Naive B cell (primary cell): Measurements from ENCODE around the gene SNAPC3. TPM values are rescaled to one million over a fixed set of nuclear protein-coding genes. Genes with fewer than 3 reads are reported as not detected.
"Not testable (repeated sequence)": the region's sequence is repeated elsewhere in the genome, so short reads cannot be mapped to it uniquely, and the experiment has no call there.

Source experiments
- ATAC-seq, 2 donors: fragments of 150-1000 bp; cut with Tn5 transposase; 2 replicates each; pipeline ENCODE4 v1.10.0; 2021; ENCODE audit warnings: low read depth in 2 of 2, mild to moderate bottlenecking in 2 of 2, moderate library complexity in 2 of 2
- DNase-seq: peaks from one replicate; pipeline ENCODE4 v3.0.0; 2022
- H3K27ac Mint-ChIP-seq, 6 donors: one replicate each; pipeline ENCODE4 v1.8.0; 2020 to 2022; ENCODE audit warnings: mild to moderate bottlenecking in 6 of 6, mixed read lengths in 6 of 6, moderate library complexity in 5 of 6, inconsistent platforms in 2 of 6
- H3K27me3 Mint-ChIP-seq, 3 donors: one replicate each; pipeline ENCODE4 v1.8.0; 2021 to 2022; ENCODE audit warnings: mixed read lengths in 3 of 3, mild to moderate bottlenecking in 1 of 3
- H3K36me3 Mint-ChIP-seq, 2 donors: one replicate each; pipeline ENCODE4 v1.8.0; 2020 to 2022; ENCODE audit warnings: mixed read lengths in 2 of 2, inconsistent platforms in 1 of 2, mild to moderate bottlenecking in 1 of 2
- H3K4me1 Mint-ChIP-seq, 3 donors: one replicate each; pipeline ENCODE4 v1.8.0; 2020 to 2022; ENCODE audit warnings: mixed read lengths in 3 of 3, inconsistent platforms in 1 of 3, mild to moderate bottlenecking in 1 of 3, moderate library complexity in 1 of 3
- H3K4me3 Mint-ChIP-seq, 8 donors: one replicate each; pipeline ENCODE4 v1.8.0; 2020 to 2022; ENCODE audit warnings: mild to moderate bottlenecking in 8 of 8, mixed read lengths in 8 of 8, moderate library complexity in 8 of 8, inconsistent platforms in 2 of 8
- H3K9me3 Mint-ChIP-seq, 7 donors: one replicate each; pipeline ENCODE4 v1.8.0; 2020 to 2022; ENCODE audit warnings: mixed read lengths in 7 of 7, mild to moderate bottlenecking in 5 of 7, inconsistent platforms in 2 of 7, moderate library complexity in 1 of 7
- polyA plus RNA-seq, 6 donors: library from polyadenylated mRNA; unstranded; fragments of 300-500 nt; fragmentation: Illumina TruSeq; gene quantifications; one replicate each; pipeline ENCODE4 v1.2.3, GENCODE V29; 2021; ENCODE audit warnings: low read depth in 6 of 6

The SNAPC3 gene
- polyA plus RNA-seq, 6 donors from 2014 or later: 16.0 to 25.3 (median 22.0) TPM

DNA sequence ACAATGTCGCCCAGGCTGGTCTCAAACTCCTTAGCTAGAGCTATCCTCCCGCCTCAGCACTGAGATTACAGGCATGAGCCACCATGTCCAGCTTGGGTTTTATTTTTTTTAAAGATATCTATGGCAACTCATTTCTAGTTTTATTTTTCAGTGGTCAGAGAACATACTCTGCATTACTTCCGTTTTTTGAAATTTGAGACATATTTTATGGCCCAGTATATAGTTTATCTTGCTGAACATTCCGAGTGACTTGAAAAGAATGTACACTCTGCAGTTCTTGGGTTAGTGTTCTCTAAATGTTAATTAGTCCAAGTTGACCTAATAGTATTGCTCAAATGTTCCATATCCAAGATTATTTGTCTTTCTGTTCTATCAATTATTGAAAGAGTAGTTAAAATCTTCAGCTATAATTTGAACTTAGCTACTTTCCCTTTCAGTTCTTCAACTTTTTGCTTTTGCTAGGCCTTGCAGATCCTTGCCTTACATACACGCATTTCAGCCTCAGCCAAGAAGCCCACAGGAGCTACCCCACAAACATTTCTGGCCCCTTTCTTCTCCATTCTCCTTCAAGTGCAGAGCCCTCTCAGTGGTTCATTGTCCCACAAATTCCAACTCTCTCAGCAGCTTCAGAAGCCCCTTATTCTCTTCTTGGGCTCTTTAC, 22.3 kb upstream of the SNAPC3 start:
- Mint-ChIP-seq H3K27ac (peak overlapping the region in 1 of 6 donors; percentile 25), H3K4me3 (no peak overlapping the region), H3K9me3 (peaks cover under 1 to 11% (median 8%) of the 10 kb centered on the region in 7 donors), H3K36me3 (no peaks in the 10 kb centered on the region), H3K27me3 (peaks cover 0 to 4% (median 0%) of the 10 kb centered on the region in 3 donors), H3K4me1 (no peaks in the 10 kb centered on the region)
- ATAC-seq (no peak), DNase-seq (no peak)

DNA sequence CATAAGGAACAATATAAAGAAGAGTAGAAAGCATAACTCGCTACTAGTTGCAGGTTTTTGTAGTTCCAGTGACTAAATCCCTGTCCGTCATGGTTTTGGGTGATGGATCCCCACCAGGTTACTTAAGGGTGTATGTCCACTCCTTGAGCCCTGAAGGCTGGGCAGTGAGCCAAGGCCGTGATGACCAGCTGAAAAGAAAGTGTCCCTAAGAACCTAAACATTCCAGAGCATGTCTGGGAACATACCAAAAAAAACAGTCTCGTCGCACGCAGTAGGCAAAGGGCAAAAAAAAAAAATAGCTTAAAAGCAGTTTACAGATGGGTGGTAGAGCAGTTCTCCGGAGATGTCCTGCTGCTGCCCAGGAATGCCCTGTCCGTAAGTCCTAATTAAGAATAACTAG, 21.4 kb upstream of the SNAPC3 start:
- DNase-seq (no peak), ATAC-seq (no peak)
- Mint-ChIP-seq H3K36me3 (no peaks in the 10 kb centered on the region), H3K27ac (no peak overlapping the region), H3K27me3 (peaks cover 0 to 4% (median 0%) of the 10 kb centered on the region in 3 donors), H3K9me3 (peaks cover 3 to 14% (median 10%) of the 10 kb centered on the region in 7 donors), H3K4me1 (no peaks in the 10 kb centered on the region), H3K4me3 (no peak overlapping the region)

DNA sequence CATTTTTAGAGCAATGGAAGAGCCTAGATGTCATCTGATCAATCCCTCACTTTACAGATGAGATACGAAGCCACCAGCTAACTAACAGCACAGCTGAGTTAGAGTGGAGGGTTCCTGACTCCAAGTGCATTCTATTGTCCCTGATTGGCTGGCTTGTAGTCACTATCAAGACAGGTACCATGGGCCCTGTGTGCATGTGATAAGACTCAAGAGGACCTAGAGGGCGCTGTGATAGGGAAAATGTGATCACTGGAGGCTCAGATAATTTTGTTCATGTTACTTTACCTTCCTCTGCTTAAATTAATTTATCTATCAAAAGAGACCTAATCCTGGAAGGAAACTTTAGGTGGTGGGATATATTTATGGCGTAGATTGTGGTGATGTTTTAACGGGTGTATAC, 19.5 kb upstream of the SNAPC3 start:
- Mint-ChIP-seq H3K27ac (no peak overlapping the region), H3K9me3 (peaks cover 3 to 14% (median 10%) of the 10 kb centered on the region in 7 donors), H3K36me3 (no peaks in the 10 kb centered on the region), H3K27me3 (peaks cover 0 to 2% (median 0%) of the 10 kb centered on the region in 3 donors), H3K4me1 (no peaks in the 10 kb centered on the region), H3K4me3 (no peak overlapping the region)
- DNase-seq (no peak), ATAC-seq (peak in 1 of 2 donors; percentile 36)

DNA sequence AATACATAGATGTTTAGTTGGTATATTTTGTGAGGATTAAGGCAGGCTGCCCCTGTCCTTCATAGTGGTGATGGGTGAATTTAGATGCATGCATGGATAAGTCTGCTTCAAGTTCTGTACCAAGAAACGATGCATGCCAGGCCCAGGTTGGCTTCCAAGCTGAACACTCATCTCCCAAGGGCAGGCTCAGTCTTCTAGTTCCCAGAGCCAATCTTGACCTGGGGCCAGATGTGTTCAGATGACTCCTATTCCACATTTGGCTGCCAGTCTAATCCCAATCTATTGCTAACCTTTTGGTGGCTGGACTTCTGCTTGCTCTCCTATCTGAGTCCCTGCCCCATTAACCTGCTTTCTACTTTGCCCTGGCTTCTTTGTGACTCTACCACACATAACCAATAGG, 18.5 kb upstream of the SNAPC3 start:
- Mint-ChIP-seq H3K27ac (no peak overlapping the region), H3K4me1 (no peaks in the 10 kb centered on the region), H3K4me3 (no peak overlapping the region), H3K36me3 (no peaks in the 10 kb centered on the region), H3K27me3 (no peaks in the 10 kb centered on the region), H3K9me3 (peaks cover 2 to 14% (median 9%) of the 10 kb centered on the region in 7 donors)
- DNase-seq (no peak), ATAC-seq (no peak)

DNA sequence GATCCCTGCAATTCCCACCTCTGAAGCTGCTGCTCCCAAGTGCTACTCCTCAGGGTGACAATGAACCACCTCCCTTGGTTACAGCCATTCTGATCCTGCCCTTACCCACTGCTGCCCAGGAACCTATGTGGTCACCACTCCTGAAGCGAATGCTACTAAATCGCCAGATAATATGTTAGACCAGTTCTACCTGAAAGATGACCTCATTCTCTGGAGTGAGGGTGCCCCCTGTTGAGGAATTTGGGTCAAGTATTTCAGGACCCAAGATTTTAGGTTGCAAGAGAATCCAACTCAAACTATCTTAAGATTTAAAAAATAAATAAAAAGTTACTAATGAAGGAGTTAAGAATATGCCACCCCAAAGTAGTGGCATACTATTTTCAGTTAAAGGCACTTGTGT, 5.8 kb upstream of the SNAPC3 start:
- Mint-ChIP-seq H3K4me3 (no peak overlapping the region), H3K9me3 (peaks cover 0 to 2% (median 0%) of the 10 kb centered on the region in 7 donors), H3K27ac (no peak overlapping the region), H3K27me3 (peaks cover 5 to 16% (median 8%) of the 10 kb centered on the region in 3 donors), H3K36me3 (no peaks in the 10 kb centered on the region), H3K4me1 (peaks cover 0 to under 1% (median under 1%) of the 10 kb centered on the region in 3 donors)
- DNase-seq (peak; percentile 16), ATAC-seq (peak in 1 of 2 donors; percentile 40)

DNA sequence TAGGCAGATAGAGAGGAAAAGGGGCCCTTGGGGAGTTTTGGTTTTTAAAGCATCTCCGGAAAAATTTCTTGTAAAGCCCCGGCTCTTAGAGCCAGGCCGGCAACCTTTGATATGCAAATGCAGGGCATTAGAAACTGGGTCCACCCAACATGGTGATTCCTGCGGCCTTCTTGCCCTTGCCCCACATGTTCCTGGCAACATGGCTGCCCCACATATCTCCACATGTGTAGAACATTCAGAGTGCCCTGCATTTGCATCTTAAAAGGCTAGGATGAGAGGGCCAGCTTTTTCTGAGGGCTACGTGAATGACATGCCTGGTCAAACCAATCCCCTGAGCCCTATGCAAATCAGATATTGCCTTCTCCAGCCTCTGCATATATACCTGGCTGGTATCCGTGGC, 5.0 kb upstream of the SNAPC3 start:
- peaks cover 0 to 2% (median 0%) of the 10 kb centered on the region in 7 donors for H3K9me3 Mint-ChIP-seq
- no peak for DNase-seq
- peaks cover 4 to 7% (median 6%) of the 10 kb centered on the region in 3 donors for H3K4me1 Mint-ChIP-seq
- H3K27ac Mint-ChIP-seq: no peak overlapping the region
- no peak for ATAC-seq
- H3K27me3 Mint-ChIP-seq: peaks cover under 1 to 9% (median 5%) of the 10 kb centered on the region in 3 donors
- H3K36me3 Mint-ChIP-seq: no peaks in the 10 kb centered on the region
- H3K4me3 Mint-ChIP-seq: no peak overlapping the region

DNA sequence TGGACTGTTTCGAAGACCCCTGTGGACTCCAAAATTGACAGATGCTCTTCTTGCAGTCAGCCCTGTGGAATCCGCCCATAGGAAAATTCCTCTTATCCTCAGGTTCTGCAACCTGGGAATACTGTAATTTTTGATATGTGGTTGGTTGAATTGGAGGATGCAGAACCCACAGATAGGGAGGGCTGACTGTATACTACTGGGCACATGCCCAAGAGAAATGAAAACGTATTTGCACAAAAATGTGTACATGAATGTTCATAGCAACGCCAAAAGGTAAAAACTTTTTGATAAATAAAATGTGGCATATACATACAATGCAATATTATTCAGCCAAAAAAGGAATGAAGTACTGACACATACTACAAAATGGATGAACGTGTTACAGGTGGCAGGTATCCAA, 1.9 kb upstream of the SNAPC3 start:
- ATAC-seq (no peak), DNase-seq (no peak)
- Mint-ChIP-seq H3K4me3 (peak overlapping the region in 3 of 8 donors; percentile 59 to 94 (median 67)), H3K27me3 (peaks cover 0 to 8% (median 5%) of the 10 kb centered on the region in 3 donors), H3K27ac (peak overlapping the region in 1 of 6 donors; percentile 24), H3K9me3 (peaks cover 0 to 2% (median 0%) of the 10 kb centered on the region in 7 donors), H3K4me1 (peaks cover 21 to 25% (median 21%) of the 10 kb centered on the region in 3 donors), H3K36me3 (no peaks in the 10 kb centered on the region)

DNA sequence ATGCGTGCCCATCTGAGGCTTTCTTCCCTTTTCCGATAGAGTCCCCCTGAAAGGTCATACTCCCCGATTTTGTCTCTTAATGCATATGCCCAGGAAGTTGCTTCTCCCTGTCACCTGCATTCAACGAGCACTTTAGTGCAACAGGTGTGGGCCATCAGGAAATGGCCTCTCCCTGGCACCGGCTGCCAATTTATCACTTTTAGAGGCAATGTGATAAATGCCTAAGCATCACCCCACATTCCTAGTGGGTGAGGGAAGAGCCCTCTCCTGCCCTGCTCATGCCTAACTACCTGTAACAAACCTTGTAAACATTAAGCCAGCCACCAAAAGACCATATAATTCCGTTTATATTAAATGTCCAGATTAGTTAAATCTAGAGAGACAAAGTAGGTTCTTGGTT, 1.1 kb upstream of the SNAPC3 start:
- H3K27me3 Mint-ChIP-seq: peaks cover 0 to 7% (median 5%) of the 10 kb centered on the region in 3 donors
- H3K9me3 Mint-ChIP-seq: peaks cover 0 to 2% (median 0%) of the 10 kb centered on the region in 7 donors
- H3K27ac Mint-ChIP-seq: peak overlapping the region in 3 of 6 donors; percentile 44 to 92 (median 89)
- no peaks in the 10 kb centered on the region for H3K36me3 Mint-ChIP-seq
- no peak for ATAC-seq
- peaks cover 26 to 32% (median 28%) of the 10 kb centered on the region in 3 donors for H3K4me1 Mint-ChIP-seq
- DNase-seq: no peak
- peak overlapping the region in 6 of 8 donors; percentile 6 to 94 (median 90) for H3K4me3 Mint-ChIP-seq

DNA sequence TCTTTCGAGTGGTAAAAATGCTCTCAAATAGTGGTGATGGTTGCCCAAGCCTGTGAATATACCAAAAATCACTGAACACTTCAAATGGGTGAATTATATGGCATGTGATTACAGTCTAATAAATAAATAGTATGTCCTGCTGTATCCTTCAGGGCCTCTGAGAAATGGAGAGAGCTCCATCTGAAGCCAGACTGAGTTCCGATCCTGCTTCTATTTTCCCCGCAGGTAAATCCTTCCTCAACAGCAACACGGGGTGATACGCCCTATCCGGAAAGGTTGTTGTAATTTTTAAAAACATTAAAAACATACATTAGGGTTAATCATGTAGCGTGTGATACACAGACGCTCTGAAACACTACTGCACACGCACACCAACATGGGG, 695 bp upstream of the SNAPC3 start:
- Mint-ChIP-seq H3K27me3 (peaks cover 0 to 2% (median under 1%) of the 10 kb centered on the region in 3 donors), H3K4me1 (peaks cover 26 to 34% (median 28%) of the 10 kb centered on the region in 3 donors), H3K4me3 (peak overlapping the region; percentile 87 to 96 (median 94)), H3K36me3 (no peaks in the 10 kb centered on the region), H3K27ac (peak overlapping the region in 5 of 6 donors; percentile 85 to 95 (median 92)), H3K9me3 (peaks cover 0 to 2% (median 0%) of the 10 kb centered on the region in 7 donors)
- no peak for ATAC-seq
- DNase-seq: no peak

DNA sequence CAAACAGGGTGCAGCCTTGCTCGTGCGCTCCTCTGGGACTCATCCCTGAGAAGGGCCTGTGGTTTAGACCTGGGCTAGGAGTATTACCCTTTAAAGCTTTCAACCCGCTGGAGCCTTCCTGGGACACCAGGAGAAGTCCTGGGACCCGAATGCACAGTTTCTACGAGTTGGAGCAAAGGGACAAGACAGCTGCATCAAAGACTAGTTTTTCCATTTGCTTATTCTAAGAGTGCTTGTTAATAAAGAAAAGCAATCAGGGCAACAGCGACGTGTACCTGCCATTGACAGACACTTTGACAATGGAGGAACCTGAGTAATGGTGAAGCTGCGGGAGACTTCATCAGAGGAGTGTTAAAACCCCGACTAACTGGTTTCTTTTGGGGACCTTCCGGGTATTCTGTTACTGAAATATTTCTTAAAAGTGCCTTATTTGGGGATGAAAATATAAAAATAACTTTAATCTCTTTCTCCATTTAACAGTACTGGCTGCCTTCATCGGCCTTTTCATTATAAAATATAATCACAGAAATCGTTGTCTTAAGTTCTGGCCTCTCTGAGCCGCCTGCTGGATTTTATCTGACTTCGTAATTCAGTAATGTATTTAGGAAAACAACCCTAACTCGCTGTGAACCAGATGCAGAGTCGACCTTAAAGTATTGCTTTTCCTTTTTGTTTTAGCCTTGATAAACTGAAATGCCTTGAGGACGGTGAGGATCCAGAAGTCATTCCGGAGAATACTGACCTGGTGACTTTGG, 732 bp downstream of the SNAPC3 start:
- Mint-ChIP-seq H3K36me3 (peaks cover under 1 to 3% of the 10 kb centered on the region in 2 donors), H3K27ac (peak overlapping the region in 5 of 6 donors; percentile 33 to 95 (median 89)), H3K4me3 (peak overlapping the region; percentile 87 to 96 (median 94)), H3K4me1 (peaks cover 26 to 47% (median 37%) of the 10 kb centered on the region in 3 donors), H3K27me3 (no peaks in the 10 kb centered on the region), H3K9me3 (peaks cover 0 to 2% (median 0%) of the 10 kb centered on the region in 7 donors)
- ATAC-seq (no peak), DNase-seq (no peak)

DNA sequence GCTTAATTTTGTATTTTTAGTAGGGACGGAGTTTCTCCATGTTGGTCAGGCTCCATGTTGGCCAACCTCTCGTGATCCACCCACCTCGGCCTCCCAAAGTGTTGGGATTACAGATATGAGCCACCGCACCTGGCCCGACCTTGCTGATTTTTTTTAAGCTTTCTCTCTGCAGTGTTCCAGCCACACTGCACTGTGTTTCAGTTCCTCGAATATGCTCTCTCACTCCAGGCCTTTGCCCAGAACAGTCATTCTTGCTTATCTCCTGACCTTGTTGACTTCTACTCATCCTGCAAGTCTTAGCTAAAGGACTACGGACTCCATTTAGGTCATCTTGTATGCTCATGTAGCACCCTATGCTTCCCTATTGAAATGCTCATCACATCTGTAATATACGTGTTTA, 3.3 kb downstream of the SNAPC3 start:
- Mint-ChIP-seq H3K27ac (peak overlapping the region; percentile 3 to 83 (median 52)), H3K9me3 (no peaks in the 10 kb centered on the region), H3K36me3 (peaks cover 12 to 14% of the 10 kb centered on the region in 2 donors), H3K27me3 (no peaks in the 10 kb centered on the region), H3K4me3 (peak overlapping the region; percentile 30 to 76 (median 68)), H3K4me1 (peaks cover 40 to 64% (median 51%) of the 10 kb centered on the region in 3 donors)
- DNase-seq (peak; percentile 39), ATAC-seq (peak; percentile 12 to 13)

DNA sequence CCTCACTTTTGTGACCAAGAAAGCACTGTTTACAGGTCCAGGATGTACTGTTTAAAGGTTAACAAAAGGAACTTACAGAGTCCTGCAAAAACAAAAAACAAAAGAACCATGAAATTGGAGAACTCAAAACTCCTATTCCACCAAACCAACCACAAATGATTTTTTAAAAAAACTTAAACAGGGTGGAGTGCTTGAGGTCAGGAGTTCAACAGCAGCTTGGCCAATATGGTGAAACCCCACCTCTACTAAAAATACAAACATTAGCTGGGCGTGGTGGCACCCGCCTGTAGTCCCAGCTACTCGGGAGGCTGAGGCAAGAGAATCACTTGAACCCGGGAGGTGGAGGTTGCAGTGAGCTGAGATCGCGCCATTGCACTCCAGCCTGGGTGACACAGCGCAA, 5.0 kb downstream of the SNAPC3 start:
- not testable (repeated sequence) for H3K27me3 Mint-ChIP-seq, ATAC-seq, H3K9me3 Mint-ChIP-seq, DNase-seq
- Mint-ChIP-seq H3K27ac (peak overlapping the region in 4 of 6 donors; percentile 10 to 70 (median 46)), H3K4me1 (peaks cover 41 to 61% (median 58%) of the 10 kb centered on the region in 3 donors), H3K36me3 (peaks cover 12 to 14% of the 10 kb centered on the region in 2 donors), H3K4me3 (peak overlapping the region in 3 of 8 donors; percentile 20 to 42 (median 29))
